Dendritic cell treated with granulocyte-macrophage colony-stimulating factor and Interleukin-4, amounts not matched to agents 40 ng/mL and 50 ng/mL, for 4 days (primary cell): ENCODE results near the gene FIBIN.

Experiments
- H3K27ac Mint-ChIP-seq: one replicate; pipeline ENCODE4 v1.8.0; 2022; ENCODE audit warnings: mild to moderate bottlenecking, mixed read lengths
- H3K27me3 Mint-ChIP-seq: one replicate; pipeline ENCODE4 v1.8.0; 2022; ENCODE audit warnings: mild to moderate bottlenecking, mixed read lengths
- H3K36me3 Mint-ChIP-seq: one replicate; pipeline ENCODE4 v1.8.0; 2022; ENCODE audit warnings: low read depth, mixed read lengths
- H3K4me1 Mint-ChIP-seq: one replicate; pipeline ENCODE4 v1.8.0; 2022; ENCODE audit warnings: low read depth, mixed read lengths
- H3K4me3 Mint-ChIP-seq: one replicate; pipeline ENCODE4 v1.8.0; 2022; ENCODE audit warnings: mild to moderate bottlenecking, moderate library complexity, mixed read lengths
- H3K9me3 Mint-ChIP-seq: one replicate; pipeline ENCODE4 v1.8.0; 2022; ENCODE audit warnings: mixed read lengths
- intact Hi-C: fragments of 100-400 bp; cut with micrococcal nuclease; formaldehyde crosslinking; loops from one replicate; pipeline ENCODE4 v1.15.0; 2022

FIBIN gene

DNA sequence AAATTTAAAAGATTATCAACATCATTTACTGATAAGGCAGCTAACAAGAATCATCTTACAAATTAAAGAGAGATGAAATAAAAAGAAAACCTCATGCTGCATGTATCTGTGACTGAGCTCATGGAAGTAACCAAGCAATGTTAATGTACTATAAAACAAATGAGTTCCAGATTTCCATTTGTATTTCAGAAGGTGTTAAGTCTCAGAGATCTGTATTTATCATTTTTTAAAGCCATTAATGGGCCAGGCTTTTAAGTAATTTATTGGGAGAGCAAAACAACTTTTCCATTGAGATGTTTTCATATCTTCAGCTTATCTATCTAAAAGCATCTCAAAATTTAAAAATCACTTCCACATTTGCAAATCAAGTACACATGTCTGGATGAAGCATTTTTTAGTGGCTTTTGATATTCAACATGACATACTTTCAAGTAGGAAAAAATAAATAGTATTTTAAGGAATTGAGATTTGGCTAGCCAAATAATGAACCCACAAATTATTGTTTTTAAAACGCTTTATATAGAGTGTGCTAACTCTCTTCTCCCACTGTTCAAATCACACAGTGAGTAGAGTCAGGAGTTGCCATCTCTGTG is 28.8 kb downstream of the FIBIN start:
- no peaks in the 10 kb centered on the region for H3K9me3 Mint-ChIP-seq

GRCh38 chr11:27024865-27025264 is 31.0 kb downstream of the FIBIN start:
- no peak overlapping the region for H3K4me3 Mint-ChIP-seq
- H3K36me3 Mint-ChIP-seq = no peaks in the 10 kb centered on the region
- no peaks in the 10 kb centered on the region for H3K9me3 Mint-ChIP-seq
- no peaks in the 10 kb centered on the region for H3K4me1 Mint-ChIP-seq
- no peaks in the 10 kb centered on the region for H3K27me3 Mint-ChIP-seq
- no peak overlapping the region for H3K27ac Mint-ChIP-seq
- intact Hi-C loops = no loop called here

More for the DNA sequence above, 28.8 kb downstream of the FIBIN start:
- Mint-ChIP-seq H3K4me3 (no peak overlapping the region), H3K4me1 (no peaks in the 10 kb centered on the region), H3K36me3 (no peaks in the 10 kb centered on the region), H3K27ac (no peak overlapping the region), H3K27me3 (no peaks in the 10 kb centered on the region)
- intact Hi-C loops = no loop called here

DNA sequence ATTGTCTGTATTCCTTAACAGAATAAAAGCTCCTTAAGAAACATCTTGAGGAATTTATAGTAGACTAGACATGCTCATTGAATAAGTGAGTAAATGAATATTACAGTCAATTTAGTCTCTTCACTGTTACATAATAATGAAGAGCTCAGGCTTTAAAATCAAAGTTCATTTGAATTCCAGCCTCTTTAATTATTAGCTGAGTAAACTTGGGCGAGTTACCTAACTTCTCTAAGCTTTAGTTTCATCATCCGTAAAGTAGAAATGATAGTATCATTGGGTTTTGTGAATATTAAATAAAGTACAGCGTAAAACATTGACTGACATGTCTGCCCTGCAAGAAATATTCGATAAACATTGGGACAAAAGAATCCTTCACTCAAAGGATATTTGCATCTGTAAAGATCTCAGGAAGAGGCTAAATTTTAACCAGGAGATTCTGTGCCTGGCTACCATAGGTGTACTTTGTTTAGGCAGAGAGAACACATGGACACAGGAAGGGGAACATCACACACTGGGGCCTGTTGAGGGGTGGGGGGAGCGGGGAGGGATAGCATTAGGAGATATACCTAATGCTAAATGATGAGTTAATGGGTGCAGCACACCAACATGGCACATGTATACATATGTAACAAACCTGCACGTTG is 31.5 kb downstream of the FIBIN start:
- intact Hi-C loops = no loop called here
- Mint-ChIP-seq H3K36me3 (no peaks in the 10 kb centered on the region), H3K4me1 (no peaks in the 10 kb centered on the region), H3K9me3 (no peaks in the 10 kb centered on the region), H3K27me3 (no peaks in the 10 kb centered on the region), H3K4me3 (no peak overlapping the region), H3K27ac (no peak overlapping the region)

DNA sequence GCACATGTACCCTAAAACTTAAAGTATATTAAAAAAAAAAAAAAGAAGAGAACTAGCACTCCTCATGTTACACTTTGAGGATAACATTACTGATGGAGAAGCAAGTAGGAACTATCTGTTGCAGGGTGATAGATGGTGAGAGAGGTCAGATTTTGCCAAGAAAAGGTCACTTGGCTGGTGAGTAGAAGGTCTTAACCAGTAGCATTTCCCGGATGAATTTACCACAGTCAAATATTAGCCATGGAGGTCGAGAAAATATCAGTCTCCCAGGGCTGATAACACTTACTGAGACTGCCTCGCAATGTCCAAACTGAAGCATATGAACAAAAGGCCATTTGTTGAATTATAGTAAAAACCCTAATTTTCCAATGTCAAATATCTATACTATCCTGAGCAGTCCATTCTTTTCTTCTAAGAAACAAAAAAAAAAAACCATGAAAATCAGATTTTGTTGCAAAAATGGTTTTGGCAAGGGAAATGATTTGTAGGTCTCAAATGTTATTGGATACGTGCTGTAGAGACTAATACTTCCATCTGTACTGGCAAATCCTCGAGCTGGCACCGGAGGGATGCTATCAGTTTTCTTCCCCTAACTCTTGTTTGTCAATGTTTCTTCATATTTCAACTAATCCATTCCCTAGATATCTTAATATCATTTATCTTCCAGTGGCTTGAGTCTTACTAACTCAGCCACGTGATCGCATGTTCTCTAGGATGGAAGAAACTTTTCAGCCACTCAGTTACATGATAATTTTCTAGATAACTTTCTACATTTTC is 32.2 kb downstream of the FIBIN start:
- Mint-ChIP-seq H3K36me3 (no peaks in the 10 kb centered on the region), H3K9me3 (peaks cover 4% of the 10 kb centered on the region), H3K27ac (no peak overlapping the region), H3K4me3 (no peak overlapping the region), H3K27me3 (no peaks in the 10 kb centered on the region), H3K4me1 (no peaks in the 10 kb centered on the region)
- intact Hi-C loops = no loop called here

GRCh38 chr11:27028561-27028965 is 34.7 kb downstream of the FIBIN start:
- no peak overlapping the region for H3K4me3 Mint-ChIP-seq
- H3K27me3 Mint-ChIP-seq = no peaks in the 10 kb centered on the region
- no peaks in the 10 kb centered on the region for H3K4me1 Mint-ChIP-seq
- intact Hi-C loops = no loop called here
- no peak overlapping the region for H3K27ac Mint-ChIP-seq
- peaks cover 28% of the 10 kb centered on the region for H3K9me3 Mint-ChIP-seq
- H3K36me3 Mint-ChIP-seq = no peaks in the 10 kb centered on the region

GRCh38 chr11:27029966-27030365 is 36.1 kb downstream of the FIBIN start:
- no peak overlapping the region for H3K4me3 Mint-ChIP-seq
- no peaks in the 10 kb centered on the region for H3K4me1 Mint-ChIP-seq
- H3K36me3 Mint-ChIP-seq = no peaks in the 10 kb centered on the region
- no peak overlapping the region for H3K27ac Mint-ChIP-seq
- H3K27me3 Mint-ChIP-seq = no peaks in the 10 kb centered on the region
- intact Hi-C loops = no loop called here
- peaks cover 42% of the 10 kb centered on the region for H3K9me3 Mint-ChIP-seq

GRCh38 chr11:27031754-27032153 is 37.8 kb downstream of the FIBIN start:
- H3K4me3 Mint-ChIP-seq = no peak overlapping the region
- no peaks in the 10 kb centered on the region for H3K4me1 Mint-ChIP-seq
- H3K9me3 Mint-ChIP-seq = peaks cover 50% of the 10 kb centered on the region
- intact Hi-C loops = no loop called here
- H3K27ac Mint-ChIP-seq = no peak overlapping the region
- H3K36me3 Mint-ChIP-seq = no peaks in the 10 kb centered on the region
- no peaks in the 10 kb centered on the region for H3K27me3 Mint-ChIP-seq

GRCh38 chr11:27039873-27040272 is 46.0 kb downstream of the FIBIN start:
- no peaks in the 10 kb centered on the region for H3K36me3 Mint-ChIP-seq
- H3K9me3 Mint-ChIP-seq = peaks cover 33% of the 10 kb centered on the region
- H3K27me3 Mint-ChIP-seq = no peaks in the 10 kb centered on the region
- intact Hi-C loops = no loop called here
- H3K4me1 Mint-ChIP-seq = no peaks in the 10 kb centered on the region
- no peak overlapping the region for H3K4me3 Mint-ChIP-seq
- no peak overlapping the region for H3K27ac Mint-ChIP-seq

DNA sequence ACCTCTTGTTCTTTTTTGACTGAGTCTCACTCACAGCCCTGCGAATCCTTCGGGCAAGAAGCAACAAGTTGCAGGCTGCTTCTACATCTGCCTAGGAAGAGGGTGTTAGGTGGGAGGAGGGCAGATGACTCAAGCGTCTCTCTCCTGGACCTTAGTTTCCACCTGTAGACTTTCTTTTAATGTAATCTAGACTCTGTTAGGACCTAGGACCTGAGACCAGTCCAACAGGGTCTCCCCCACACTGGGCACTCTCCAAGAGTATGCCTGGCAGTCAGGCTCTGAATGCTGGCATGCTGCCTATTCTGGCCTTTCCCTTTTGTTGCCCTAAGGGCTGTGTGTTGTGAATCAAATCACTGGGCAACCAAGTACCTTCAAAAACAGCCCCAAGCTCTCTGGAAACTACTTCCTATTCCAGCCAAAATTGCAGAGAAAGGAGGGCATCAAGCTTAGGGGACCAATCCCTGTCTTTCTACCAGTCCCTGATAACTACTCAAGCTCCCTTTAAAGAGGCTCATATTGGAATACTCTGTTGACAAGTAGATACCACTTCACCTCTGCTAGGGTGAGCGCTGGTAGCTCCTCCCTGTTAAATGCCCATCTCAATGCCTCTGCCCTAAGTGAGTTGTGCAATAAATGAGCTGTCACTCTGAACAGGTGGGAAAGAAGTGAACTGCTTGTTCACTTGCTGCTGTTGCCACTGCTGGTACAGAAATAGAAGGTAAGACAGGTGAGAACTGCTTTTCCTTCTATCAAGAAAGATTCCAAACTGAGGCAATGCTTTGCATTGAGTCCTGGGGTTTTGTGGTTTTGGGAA is 46.6 kb downstream of the FIBIN start, which contains the start of gene BBOX1:
BBOX1 (plus strand) TSS at position 514 of the 814 bp plus-strand sequence. CDS start 14,616 bp downstream, outside the sequence.
- Mint-ChIP-seq H3K27ac (no peak within 1 kb of the TSS), H3K9me3 (peaks cover 32% of the 10 kb centered on the region), H3K4me1 (no peaks in the 10 kb centered on the region), H3K27me3 (no peaks in the 10 kb centered on the region), H3K36me3 (no peaks in the 10 kb centered on the region), H3K4me3 (no peak within 1 kb of the TSS)
- intact Hi-C loops = no loop called here

GRCh38 chr11:27041141-27041899 is 47.4 kb downstream of the FIBIN start:
- peaks cover 30% of the 10 kb centered on the region for H3K9me3 Mint-ChIP-seq
- H3K4me3 Mint-ChIP-seq = no peak overlapping the region
- intact Hi-C loops = no loop called here
- no peaks in the 10 kb centered on the region for H3K36me3 Mint-ChIP-seq
- no peak overlapping the region for H3K27ac Mint-ChIP-seq
- no peaks in the 10 kb centered on the region for H3K27me3 Mint-ChIP-seq
- H3K4me1 Mint-ChIP-seq = no peaks in the 10 kb centered on the region
